A549 (cell line): ENCODE results near the gene CIAO2B. TPM values are rescaled to one million over a fixed set of nuclear protein-coding genes. Genes with fewer than 3 reads are reported as not detected.

Experiments used
- ATAC-seq, 2 experiments: fragments of 200-7000 bp in 1 of 2; fragments of >200 bp in 1 of 2; cut with Nextera tagmentation in 1 of 2; cut with Tn5 transposase in 1 of 2; 3 replicates each; pipeline versions ENCODE4 v1.8.0 to v1.9.1; 2018 to 2020; ENCODE audit warnings: mild to moderate bottlenecking in 1 of 2, moderate library complexity in 1 of 2
- CTCF ChIA-PET: fragments of 300-600 bp; sonication (Branson Sonifier 250); formaldehyde crosslinking; extraction: SDS; loops from one replicate; lab custom pipeline; 2021; ENCODE audit warnings: antibody characterized with exemption, inconsistent platforms; lab: Yijun Ruan, JAX
- POLR2A ChIA-PET: fragments of 350-600 bp; formaldehyde crosslinking; extraction: SDS; loops from one replicate; lab custom pipeline; 2021; ENCODE audit warnings: antibody characterized with exemption, inconsistent platforms; lab: Yijun Ruan, JAX
- DNase-seq, 2 experiments: peaks; one replicate each; pipeline versions ENCODE4 v3.0.0 to v3.0.0-alpha.2; 2011 to 2016; ENCODE audit warnings: low read depth in 1 of 2, low spot score in 1 of 2
- FAIRE-seq: peaks from 2 replicates; lab custom pipeline; 2011; peaks lifted over from hg19 to GRCh38; lab: Jason Lieb, UNC
- H3K27ac ChIP-seq, 2 experiments: fragments of >200 bp; sonication (Bioruptor Twin); formaldehyde crosslinking; 3 replicates each; pipeline ENCODE4 v1.5.1; 2016 to 2017
- H3K4me1 ChIP-seq: fragments of >200 bp; sonication (Bioruptor Twin); formaldehyde crosslinking; 3 replicates; pipeline ENCODE4 v1.6.1; 2016
- H3K4me2 ChIP-seq: fragments of >200 bp; sonication (Bioruptor Twin); formaldehyde crosslinking; 3 replicates; pipeline ENCODE4 v1.6.1; 2016
- H3K4me3 ChIP-seq: fragments of >200 bp; sonication (Bioruptor Twin); formaldehyde crosslinking; 3 replicates; pipeline ENCODE4 v1.5.1; 2016
- H3K9me3 ChIP-seq: fragments of >200 bp; sonication (Bioruptor Twin); formaldehyde crosslinking; 3 replicates; pipeline ENCODE4 v1.6.1; 2016
- BHLHE40 ChIP-seq: IDR thresholded peaks from 2 replicates; pipeline ENCODE4 v1.6.1; 2012; ENCODE audit warnings: low read depth, low read length, inconsistent platforms
- EHMT2 ChIP-seq: fragments of 200-600 bp; sonication (generic); IDR thresholded peaks from 2 replicates; pipeline ENCODE4 v1.6.1; 2016; ENCODE audit warnings: antibody characterized with exemption, low read depth, mild to moderate bottlenecking, moderate library complexity
- EP300 ChIP-seq, 2 experiments: fragments of >200 bp; sonication (Bioruptor Twin); formaldehyde crosslinking; IDR thresholded peaks; 2 replicates in 1 of 2; 3 replicates in 1 of 2; pipeline ENCODE4 v1.6.1; 2016 to 2017
- ESRRA ChIP-seq: fragments of 150-350 bp; IDR thresholded peaks from 2 replicates; pipeline ENCODE4 v1.6.1; 2014; ENCODE audit warnings: mild to moderate bottlenecking, low read length, borderline replicate concordance
- FOXS1 ChIP-seq: fragments of 250-450 bp; sonication (Bioruptor Pico); IDR thresholded peaks from 2 replicates; pipeline ENCODE4 v1.5.0; 2020; ENCODE audit warnings: mild to moderate bottlenecking, moderate library complexity
- HDAC2 ChIP-seq: fragments of 200-600 bp; sonication (generic); IDR thresholded peaks from 2 replicates; pipeline ENCODE4 v1.6.1; 2016
- HEYL ChIP-seq: fragments of 250-450 bp; sonication (Bioruptor Pico); IDR thresholded peaks from 2 replicates; pipeline ENCODE4 v1.8.0; 2021; ENCODE audit warnings: mild to moderate bottlenecking, moderate library complexity
- HOXB13 ChIP-seq: fragments of 250-450 bp; sonication (Bioruptor Pico); IDR thresholded peaks from 2 replicates; pipeline ENCODE4 v1.5.0; 2020; ENCODE audit warnings: low read depth, mild to moderate bottlenecking, moderate library complexity
- HOXB5 ChIP-seq: fragments of 250-450 bp; sonication (Bioruptor Pico); IDR thresholded peaks from 2 replicates; pipeline ENCODE4 v1.5.0; 2020; ENCODE audit warnings: mild to moderate bottlenecking, moderate library complexity
- KDM5A ChIP-seq: fragments of 200-600 bp; sonication (generic); IDR thresholded peaks from 2 replicates; pipeline ENCODE4 v1.6.1; 2016; ENCODE audit warnings: antibody characterized with exemption, mild to moderate bottlenecking
- MAZ ChIP-seq: fragments of 150-350 bp; IDR thresholded peaks from 2 replicates; pipeline ENCODE4 v1.6.1; 2014; ENCODE audit warnings: antibody characterized with exemption, low read depth, low read length, borderline replicate concordance
- NPAS2 ChIP-seq: fragments of 250-450 bp; sonication (Bioruptor Pico); IDR thresholded peaks from 2 replicates; pipeline ENCODE4 v1.8.0; 2022; ENCODE audit warnings: mild to moderate bottlenecking, moderate library complexity, borderline replicate concordance
- RCOR1 ChIP-seq: fragments of 150-350 bp; IDR thresholded peaks from 2 replicates; pipeline ENCODE4 v1.6.1; 2014; ENCODE audit warnings: antibody characterized with exemption, low read length, low read depth
- RFX5 ChIP-seq: fragments of 450-650 bp; IDR thresholded peaks from 2 replicates; pipeline ENCODE4 v1.7.1; 2014; ENCODE audit warnings: antibody characterized with exemption, mild to moderate bottlenecking, moderate library complexity
- RNF2 ChIP-seq: fragments of 200-600 bp; sonication (generic); IDR thresholded peaks from 2 replicates; pipeline ENCODE4 v1.6.1; 2016; ENCODE audit warnings: low read depth, mild to moderate bottlenecking, antibody characterized with exemption, moderate library complexity, borderline replicate concordance
- WGBS: methylation state at CpG from one replicate; pipeline ENCODE4 v1.1.6; 2017; ENCODE audit errors: missing lambda C conversion rate; 5-methylcytosine and 5-hydroxymethylcytosine counted together
- polyA plus RNA-seq, 4 experiments: library from polyadenylated mRNA; depleted of rRNA in 3 of 4; stranded (reverse); fragments of >200 nt; fragmentation: RNase III in 1 of 4; extraction: RNeasy Plus Mini Kit Qiagen cat#74134 plus additional on column Dnase treatment in 1 of 4; gene quantifications; 2 replicates in 3 of 4; 3 replicates in 1 of 4; pipeline ENCODE4 v1.2.3, GENCODE V29; 2011 to 2017
- TF ChIP-seq, protein P1 (sequence below): fragments of >200 bp; sonication (Bioruptor Twin); formaldehyde crosslinking; IDR thresholded peaks from 3 replicates; pipeline ENCODE4 v1.5.1; 2016
- TF ChIP-seq, protein P2 (sequence below): fragments of >200 bp; sonication (Bioruptor Twin); formaldehyde crosslinking; IDR thresholded peaks from 3 replicates; pipeline ENCODE4 v1.6.1; 2016
- TF ChIP-seq, protein P3 (sequence below): fragments of >200 bp; sonication (Bioruptor Twin); formaldehyde crosslinking; IDR thresholded peaks from 2 replicates; pipeline ENCODE4 v1.6.1; 2016
- TF ChIP-seq, protein P4 (sequence below): fragments of 250-450 bp; sonication (Bioruptor Pico); IDR thresholded peaks from 2 replicates; pipeline ENCODE4 v1.5.0; 2021; ENCODE audit warnings: mild to moderate bottlenecking, moderate library complexity, borderline replicate concordance

The CIAO2B gene
- polyA plus RNA-seq, 2 of the 4 experiments (the other 2 are of a cell fraction) = 134 to 140 TPM

DNA sequence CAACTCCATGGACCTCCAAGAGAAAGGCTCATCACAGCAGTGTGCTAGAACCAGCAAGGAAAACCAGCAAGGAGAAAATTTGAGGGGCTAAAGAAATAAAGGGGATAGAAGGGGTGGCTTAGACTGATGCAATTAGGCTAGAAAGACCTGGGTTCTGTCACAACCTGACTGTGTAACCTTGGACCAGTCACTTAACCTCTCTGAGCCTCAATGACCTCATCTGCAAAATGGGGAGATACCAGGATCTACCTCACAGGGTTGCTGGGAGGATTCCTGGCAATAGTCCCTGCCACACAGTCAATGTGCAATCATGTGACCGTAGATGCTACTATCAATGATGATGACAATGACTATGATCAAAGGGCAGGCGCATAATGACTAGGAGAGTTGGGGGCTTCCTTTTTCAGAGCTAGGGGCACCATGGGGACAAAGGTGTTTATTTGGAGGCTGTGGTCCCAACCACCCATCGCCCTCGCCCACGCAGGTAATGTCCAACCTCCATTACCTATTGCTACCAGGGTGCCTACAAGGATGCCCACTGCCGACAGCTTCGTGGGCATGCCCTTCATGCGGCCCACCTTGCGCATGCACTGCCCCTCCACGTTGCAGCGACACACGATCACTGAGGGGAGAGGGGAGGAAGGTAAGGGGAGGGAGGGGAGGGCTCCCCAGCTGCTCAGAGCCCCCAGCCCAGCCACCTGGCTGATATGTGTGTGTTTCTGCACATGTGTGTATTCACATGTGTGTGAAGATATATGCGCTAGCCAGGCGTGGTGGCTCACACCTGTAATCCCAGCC is 25.2 kb downstream of the CIAO2B start:
- WGBS = 87% methylated on average over 14 of the region's 14 CpGs
- TF ChIP-seq, protein P1, sequence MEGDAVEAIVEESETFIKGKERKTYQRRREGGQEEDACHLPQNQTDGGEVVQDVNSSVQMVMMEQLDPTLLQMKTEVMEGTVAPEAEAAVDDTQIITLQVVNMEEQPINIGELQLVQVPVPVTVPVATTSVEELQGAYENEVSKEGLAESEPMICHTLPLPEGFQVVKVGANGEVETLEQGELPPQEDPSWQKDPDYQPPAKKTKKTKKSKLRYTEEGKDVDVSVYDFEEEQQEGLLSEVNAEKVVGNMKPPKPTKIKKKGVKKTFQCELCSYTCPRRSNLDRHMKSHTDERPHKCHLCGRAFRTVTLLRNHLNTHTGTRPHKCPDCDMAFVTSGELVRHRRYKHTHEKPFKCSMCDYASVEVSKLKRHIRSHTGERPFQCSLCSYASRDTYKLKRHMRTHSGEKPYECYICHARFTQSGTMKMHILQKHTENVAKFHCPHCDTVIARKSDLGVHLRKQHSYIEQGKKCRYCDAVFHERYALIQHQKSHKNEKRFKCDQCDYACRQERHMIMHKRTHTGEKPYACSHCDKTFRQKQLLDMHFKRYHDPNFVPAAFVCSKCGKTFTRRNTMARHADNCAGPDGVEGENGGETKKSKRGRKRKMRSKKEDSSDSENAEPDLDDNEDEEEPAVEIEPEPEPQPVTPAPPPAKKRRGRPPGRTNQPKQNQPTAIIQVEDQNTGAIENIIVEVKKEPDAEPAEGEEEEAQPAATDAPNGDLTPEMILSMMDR = no peak
- TF ChIP-seq KDM5A (no peak), HOXB5 (CRISPR knock-in tag) (no peak), EHMT2 (no peak), HDAC2 (no peak), FOXS1 (CRISPR knock-in tag) (no peak), BHLHE40 (no peak), HEYL (CRISPR knock-in tag) (no peak), RCOR1 (no peak), RFX5 (no peak), ESRRA (no peak), NPAS2 (no peak)
- TF ChIP-seq, protein P2, sequence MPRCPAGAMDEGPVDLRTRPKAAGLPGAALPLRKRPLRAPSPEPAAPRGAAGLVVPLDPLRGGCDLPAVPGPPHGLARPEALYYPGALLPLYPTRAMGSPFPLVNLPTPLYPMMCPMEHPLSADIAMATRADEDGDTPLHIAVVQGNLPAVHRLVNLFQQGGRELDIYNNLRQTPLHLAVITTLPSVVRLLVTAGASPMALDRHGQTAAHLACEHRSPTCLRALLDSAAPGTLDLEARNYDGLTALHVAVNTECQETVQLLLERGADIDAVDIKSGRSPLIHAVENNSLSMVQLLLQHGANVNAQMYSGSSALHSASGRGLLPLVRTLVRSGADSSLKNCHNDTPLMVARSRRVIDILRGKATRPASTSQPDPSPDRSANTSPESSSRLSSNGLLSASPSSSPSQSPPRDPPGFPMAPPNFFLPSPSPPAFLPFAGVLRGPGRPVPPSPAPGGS = no peak
- TF ChIP-seq, protein P3, sequence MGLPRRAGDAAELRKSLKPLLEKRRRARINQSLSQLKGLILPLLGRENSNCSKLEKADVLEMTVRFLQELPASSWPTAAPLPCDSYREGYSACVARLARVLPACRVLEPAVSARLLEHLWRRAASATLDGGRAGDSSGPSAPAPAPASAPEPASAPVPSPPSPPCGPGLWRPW = no peak
- FAIRE-seq = no peak

DNA sequence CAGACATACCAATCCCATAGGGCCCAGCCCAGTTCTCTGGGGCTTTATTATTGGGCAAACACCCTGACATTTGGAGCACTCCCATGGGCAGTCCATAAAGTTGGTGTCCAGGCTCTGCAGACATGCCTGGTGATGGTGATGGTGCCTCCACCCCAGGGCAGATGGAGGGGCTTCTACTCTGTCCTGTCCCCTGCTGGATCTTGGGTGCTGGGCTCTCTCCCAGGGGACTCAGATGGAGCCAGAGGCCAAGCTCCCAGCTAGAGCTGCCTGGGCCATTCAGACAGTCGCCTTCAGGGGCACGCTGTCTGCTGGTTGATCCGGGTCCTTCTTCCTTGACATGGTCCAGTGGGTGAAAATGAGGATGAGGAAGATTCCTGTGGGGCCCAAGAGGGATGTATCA is 26.1 kb downstream of the CIAO2B start:
- Histone ChIP-seq H3K4me2 (no peak overlapping the region), H3K9me3 (no peaks in the 10 kb centered on the region), H3K4me1 (peaks cover 13% of the 10 kb centered on the region; the same call in 2 of the 3 replicates), H3K4me3 (no peak overlapping the region), H3K27ac (no peak overlapping the region)
- CTCF ChIA-PET = interaction anchor here (29.9 to 40.8 kb wide), 2 partner anchors 7 to 9 kb away, joined by 837 read pairs; partner anchors contain the start of genes CDH16, PDP2 and RRAD
- no peak for DNase-seq
- 70% methylated on average over 3 of the region's 3 CpGs for WGBS
- TF ChIP-seq, protein P4, sequence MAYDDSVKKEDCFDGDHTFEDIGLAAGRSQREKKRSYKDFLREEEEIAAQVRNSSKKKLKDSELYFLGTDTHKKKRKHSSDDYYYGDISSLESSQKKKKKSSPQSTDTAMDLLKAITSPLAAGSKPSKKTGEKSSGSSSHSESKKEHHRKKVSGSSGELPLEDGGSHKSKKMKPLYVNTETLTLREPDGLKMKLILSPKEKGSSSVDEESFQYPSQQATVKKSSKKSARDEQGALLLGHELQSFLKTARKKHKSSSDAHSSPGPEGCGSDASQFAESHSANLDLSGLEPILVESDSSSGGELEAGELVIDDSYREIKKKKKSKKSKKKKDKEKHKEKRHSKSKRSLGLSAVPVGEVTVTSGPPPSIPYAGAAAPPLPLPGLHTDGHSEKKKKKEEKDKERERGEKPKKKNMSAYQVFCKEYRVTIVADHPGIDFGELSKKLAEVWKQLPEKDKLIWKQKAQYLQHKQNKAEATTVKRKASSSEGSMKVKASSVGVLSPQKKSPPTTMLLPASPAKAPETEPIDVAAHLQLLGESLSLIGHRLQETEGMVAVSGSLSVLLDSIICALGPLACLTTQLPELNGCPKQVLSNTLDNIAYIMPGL (CRISPR knock-in tag) = no peak
- no peak for TF ChIP-seq EP300 (IDR thresholded peaks at IDR 0.05)
- TF ChIP-seq RNF2 = no peak
- TF ChIP-seq HOXB13 (CRISPR knock-in tag) = no peak
- TF ChIP-seq MAZ = no peak
- no peak for ATAC-seq
- POLR2A ChIA-PET = no interaction called here
- FAIRE-seq = no peak

More for the DNA sequence above, 25.2 kb downstream of the CIAO2B start:
- Histone ChIP-seq H3K9me3 (no peaks in the 10 kb centered on the region), H3K4me3 (no peak overlapping the region), H3K27ac (no peak overlapping the region), H3K4me1 (peaks cover 11% of the 10 kb centered on the region; the same call in 2 of the 3 replicates), H3K4me2 (no peak overlapping the region)
- ChIA-PET POLR2A (no interaction called here), CTCF (interaction anchor here (0.5 to 40.8 kb wide), 10 partner anchors 6 to 90 kb away, joined by 3 to 837 read pairs (median 3); partner anchors contain the start of genes CDH16, PDP2 and RRAD)
- no peak for DNase-seq
- no peak for ATAC-seq
